ENCODE data around the gene PHF11. TPM values are rescaled to one million over a fixed set of nuclear protein-coding genes. Genes with fewer than 3 reads are reported as not detected.

The PHF11 gene
- total RNA-seq (28.2 and 32.4 TPM in 2 replicates), polyA plus RNA-seq (12.9 and 14.5 TPM in 2 replicates), polyA minus RNA-seq (12.4 and 16.3 TPM in 2 replicates), Bru-seq, nascent RNA (percentile 73 among the genes with signal in this experiment), BruChase-seq, experiment 1, labeled RNA remaining after a 6-hour chase (percentile 68 among the genes with signal in this experiment), BruChase-seq, experiment 2, labeled RNA remaining after a 2-hour chase (percentile 75 among the genes with signal in this experiment)
- 11.6 and 11.8 TPM in 2 replicates for polyA plus RNA-seq (2011; cell fraction: cytosol; rRNA removed)
- polyA plus RNA-seq (2011; cell fraction: nucleus; rRNA removed): 53.5 and 53.8 TPM in 2 replicates
- 12.7 and 18.0 TPM in 2 replicates for polyA plus RNA-seq (2012)
- 4.2 TPM for polyA minus RNA-seq (2011; cell fraction: cytosol; rRNA and poly(A)+ RNA removed)
- 10.1 and 24.7 TPM in 2 replicates for polyA minus RNA-seq (2011; cell fraction: nucleus; rRNA and poly(A)+ RNA removed)
- long read RNA-seq, transcript PHF11-202 (10 exons, 1,359 nt): major isoform, 12 of 15 reads
- long read RNA-seq, partial matches to known transcripts: 0 of 15 reads
- long read RNA-seq, other reads (novel, unspliced or antisense): 1 of 15 reads

DNA sequence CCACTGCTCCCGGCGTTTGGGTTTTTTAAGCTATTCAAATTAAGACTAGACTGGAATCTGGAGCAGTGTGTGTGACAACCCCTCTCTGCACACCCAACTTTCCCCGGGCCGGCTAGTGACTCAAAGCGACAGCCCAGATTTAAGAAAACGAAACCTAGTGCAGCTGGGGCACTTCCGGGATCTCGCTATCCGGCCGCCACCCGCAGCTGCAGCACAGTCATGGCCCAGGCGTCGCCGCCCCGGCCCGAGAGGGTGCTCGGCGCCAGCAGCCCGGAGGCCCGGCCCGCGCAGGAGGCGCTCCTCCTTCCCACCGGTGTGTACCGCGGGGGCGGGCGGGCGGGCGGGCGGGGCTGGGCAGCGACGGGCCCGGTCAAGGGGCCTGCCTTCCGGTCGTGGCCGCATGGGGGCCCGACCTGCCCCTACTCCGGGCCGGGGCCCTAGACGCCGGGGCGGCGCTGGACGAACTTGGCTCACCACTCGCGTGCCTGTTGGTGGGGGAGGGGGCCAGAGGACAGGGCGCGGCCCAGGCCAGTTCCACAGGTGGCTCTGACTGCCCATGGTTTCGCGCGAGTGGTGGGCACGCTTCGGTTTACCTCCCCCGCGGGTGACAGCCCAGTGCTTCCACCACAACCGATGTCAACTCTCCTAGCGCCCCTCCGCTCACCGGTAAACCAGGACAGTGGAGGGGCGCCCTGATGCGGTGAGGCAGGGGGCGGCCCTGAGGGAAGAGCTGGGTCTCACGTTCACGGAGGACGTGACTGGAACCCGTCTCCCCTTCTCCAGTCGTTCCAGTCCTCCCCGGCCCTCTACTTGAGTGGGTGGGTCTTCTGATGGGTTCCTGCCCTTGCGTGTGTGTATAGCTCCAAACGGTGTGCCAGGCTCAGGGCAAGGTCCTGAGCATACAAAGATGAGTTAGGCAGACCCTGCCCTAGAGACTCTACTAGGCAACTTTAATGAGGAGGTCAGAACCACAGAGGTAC, at the start of gene PHF11:
Gene PHF11, plus strand, starts transcription at position 171 of the 980 bp plus-strand sequence. Its CDS starts 49 bp downstream, at position 220.
- BruUV-seq (replicated peaks): no TSS peak
- Histone ChIP-seq H3K4me2 (ENCODE audit: insufficient read depth, low read length) (peak within 1 kb of the TSS; percentile 73), H2AFZ (ENCODE audit: low read depth, low read length) (peak within 1 kb of the TSS; percentile 95), H3K27ac (ENCODE audit: insufficient read depth, low read depth, low read length) (peak within 1 kb of the TSS; percentile 73), H3K9ac (replicated peaks; ENCODE audit: extremely low read depth, insufficient read depth, low read length) (peak within 1 kb of the TSS; percentile 87), H3K36me3 (ENCODE audit: control insufficient read depth in 2 of 2, extremely low read depth in 1 of 2, insufficient read depth in 2 of 2, low read length in 2 of 2) (no peaks in the 10 kb centered on the region), H3K4me3 (replicated peaks in 1 of 3; ENCODE audit: insufficient read depth in 1 of 3, low read depth in 1 of 3, low read length in 3 of 3) (peak within 1 kb of the TSS; percentile 42 to 76 (median 58)), H3K27me3 (ENCODE audit: control insufficient read depth in 2 of 2, insufficient read depth in 2 of 2, low read length in 2 of 2) (no peaks in the 10 kb centered on the region), H3K79me2 (ENCODE audit: control insufficient read depth, insufficient read depth, low read length) (no peaks in the 10 kb centered on the region), H4K20me1 (replicated peaks; ENCODE audit: control insufficient read depth, extremely low read depth, insufficient read depth, low read length) (no peaks in the 10 kb centered on the region), H3K4me1 (ENCODE audit: control insufficient read depth, extremely low read depth, insufficient read depth, low read length) (peaks cover 11% of the 10 kb centered on the region), H3K9me3 (replicated peaks; ENCODE audit: control insufficient read depth, insufficient read depth, low read length) (no peaks in the 10 kb centered on the region), H3K9me1 (replicated peaks; ENCODE audit: control insufficient read depth, extremely low read depth, insufficient read depth, low read length) (no peaks in the 10 kb centered on the region)
- FAIRE-seq (peak; percentile 8), DNase-seq (ENCODE audit: low read depth, low spot score) (peak; percentile 58)
- no peak for TF ChIP-seq EZH2 (IDR thresholded peaks at IDR 0.05; ENCODE audit: borderline replicate concordance, low read depth, low read length, severe bottlenecking)
- TF ChIP-seq, protein P1, sequence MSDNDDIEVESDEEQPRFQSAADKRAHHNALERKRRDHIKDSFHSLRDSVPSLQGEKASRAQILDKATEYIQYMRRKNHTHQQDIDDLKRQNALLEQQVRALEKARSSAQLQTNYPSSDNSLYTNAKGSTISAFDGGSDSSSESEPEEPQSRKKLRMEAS (IDR thresholded peaks at IDR 0.05; ENCODE audit: insufficient read depth, insufficient read length): no peak
- TF ChIP-seq JUN (IDR thresholded peaks at IDR 0.05; ENCODE audit: borderline replicate concordance, insufficient read depth, insufficient read length, low read depth): no peak
- no peak for TF ChIP-seq MYC (IDR thresholded peaks at IDR 0.05; ENCODE audit: low read depth, low read length)
- TF ChIP-seq FOS (IDR thresholded peaks at IDR 0.05; ENCODE audit: borderline replicate concordance, insufficient read depth, low read length): no peak
- TF ChIP-seq GATA2 (IDR thresholded peaks at IDR 0.05; ENCODE audit: insufficient read depth, insufficient read length, low read depth, low read length): no peak
- TF ChIP-seq, protein P2, sequence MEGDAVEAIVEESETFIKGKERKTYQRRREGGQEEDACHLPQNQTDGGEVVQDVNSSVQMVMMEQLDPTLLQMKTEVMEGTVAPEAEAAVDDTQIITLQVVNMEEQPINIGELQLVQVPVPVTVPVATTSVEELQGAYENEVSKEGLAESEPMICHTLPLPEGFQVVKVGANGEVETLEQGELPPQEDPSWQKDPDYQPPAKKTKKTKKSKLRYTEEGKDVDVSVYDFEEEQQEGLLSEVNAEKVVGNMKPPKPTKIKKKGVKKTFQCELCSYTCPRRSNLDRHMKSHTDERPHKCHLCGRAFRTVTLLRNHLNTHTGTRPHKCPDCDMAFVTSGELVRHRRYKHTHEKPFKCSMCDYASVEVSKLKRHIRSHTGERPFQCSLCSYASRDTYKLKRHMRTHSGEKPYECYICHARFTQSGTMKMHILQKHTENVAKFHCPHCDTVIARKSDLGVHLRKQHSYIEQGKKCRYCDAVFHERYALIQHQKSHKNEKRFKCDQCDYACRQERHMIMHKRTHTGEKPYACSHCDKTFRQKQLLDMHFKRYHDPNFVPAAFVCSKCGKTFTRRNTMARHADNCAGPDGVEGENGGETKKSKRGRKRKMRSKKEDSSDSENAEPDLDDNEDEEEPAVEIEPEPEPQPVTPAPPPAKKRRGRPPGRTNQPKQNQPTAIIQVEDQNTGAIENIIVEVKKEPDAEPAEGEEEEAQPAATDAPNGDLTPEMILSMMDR (IDR thresholded peaks at IDR 0.05; ENCODE audit: extremely low read depth in 1 of 2, insufficient read depth in 1 of 2, low read depth in 1 of 2, low read length in 2 of 2): peak in 1 of 2 donors; percentile 5
- TF ChIP-seq POLR2A (IDR thresholded peaks at IDR 0.05; ENCODE audit: low read depth, low read length): peak; percentile 59
- TF ChIP-seq POLR2AphosphoS5 (IDR thresholded peaks at IDR 0.05; ENCODE audit: insufficient read depth, low read depth, low read length): peak; percentile 48
- POLR2A ChIA-PET: interaction anchor here (0.7 to 0.9 kb wide), 2 partner anchors 15 to 105 kb away, joined by 3 to 4 read pairs; no protein-coding TSS in a partner anchor
- CTCF ChIA-PET: interaction anchor here (1.0 to 1.3 kb wide), 3 partner anchors 44 to 111 kb away, joined by 3 to 5 read pairs (median 4); partner anchors contain the start of genes CAB39L and SETDB2
- intact Hi-C loops (cut with micrococcal nuclease): loop anchor here (1.0 to 5.0 kb wide), 3 partner anchors 52 to 184 kb away; partner anchors contain the start of genes CAB39L and SETDB2
- dilution Hi-C loops (cut with MboI; ENCODE audit: extremely low pct_ligation_motif_present, low sequenced_read_pairs): no loop called here

Data from endothelial cell of umbilical vein (primary cell).